Panc1 (cell line): ENCODE measurements around the gene HAPLN1. TPM values are rescaled to one million over a fixed set of nuclear protein-coding genes. Genes with fewer than 3 reads are reported as not detected.

ENCODE experiments used
- ATAC-seq: fragments of 200-7000 bp; cut with Tn5 transposase; 2 replicates; pipeline ENCODE4 v1.9.1; 2020; ENCODE audit warnings: mild to moderate bottlenecking, moderate library complexity
- BruUV-seq: library from RNA; stranded (reverse); fragments of 400-500 nt; replicated peaks from 2 replicates; lab custom pipeline; 2021; lab: Mats Ljungman, UMichigan
- CTCF ChIA-PET: fragments of 300-600 bp; sonication (Branson Sonifier 250); formaldehyde crosslinking; loops from one replicate; lab custom pipeline; 2022; ENCODE audit warnings: antibody characterized with exemption; lab: Charles Lee
- POLR2A ChIA-PET: fragments of 300-600 bp; sonication (Branson Sonifier 250); formaldehyde crosslinking; loops from one replicate; lab custom pipeline; 2022; ENCODE audit warnings: antibody characterized with exemption; lab: Charles Lee
- DNase-seq: peaks from one replicate; pipeline ENCODE4 v3.0.0-alpha.2; 2010; ENCODE audit warnings: low read depth, low spot score
- H3K27ac ChIP-seq: 2 replicates; pipeline ENCODE4 v1.5.1; 2011; ENCODE audit warnings: mild to moderate bottlenecking, low read length, inconsistent platforms
- H3K27me3 ChIP-seq: fragments of 200-500 bp; sonication (Bioruptor generic); 2 replicates; pipeline ENCODE4 v1.6.0; 2014; ENCODE audit warnings: low read length, inconsistent platforms; ENCODE audit not compliant: control insufficient read depth, insufficient read depth
- H3K36me3 ChIP-seq: fragments of 200-500 bp; sonication (Bioruptor generic); 2 replicates; pipeline ENCODE4 v1.5.1; 2014; ENCODE audit warnings: inconsistent platforms, mild to moderate bottlenecking, low read length, moderate library complexity; ENCODE audit not compliant: control insufficient read depth, insufficient read depth
- H3K4me1 ChIP-seq: 2 replicates; pipeline ENCODE4 v1.5.1; 2011; ENCODE audit warnings: inconsistent platforms, mild to moderate bottlenecking, low read length, moderate library complexity; ENCODE audit not compliant: control insufficient read depth, insufficient read depth
- H3K4me3 ChIP-seq, 2 experiments: 2 replicates each; pipeline ENCODE4 v1.5.1; 2011 to 2012; ENCODE audit warnings: low read depth in 2 of 2, low read length in 2 of 2, mild to moderate bottlenecking in 2 of 2, inconsistent platforms in 1 of 2, moderate library complexity in 1 of 2
- H3K9me3 ChIP-seq: fragments of 200-500 bp; sonication (Bioruptor generic); 2 replicates; pipeline ENCODE4 v1.5.1; 2014; ENCODE audit warnings: low read depth, mild to moderate bottlenecking, inconsistent platforms, low read length, moderate library complexity; ENCODE audit not compliant: control insufficient read depth, insufficient read depth
- POLR2AphosphoS5 ChIP-seq: IDR thresholded peaks from 2 replicates; pipeline ENCODE4 v1.6.1; 2012; ENCODE audit warnings: mild to moderate bottlenecking, low read depth, low read length, moderate library complexity
- REST ChIP-seq, 2 experiments: IDR thresholded peaks; 2 replicates each; pipeline ENCODE4 v1.6.1; 2011 to 2012; ENCODE audit warnings: low read depth in 2 of 2, control low read depth in 1 of 2, low read length in 1 of 2, mild to moderate bottlenecking in 1 of 2, moderate library complexity in 1 of 2; ENCODE audit not compliant: insufficient read depth in 1 of 2
- SIN3A ChIP-seq: IDR thresholded peaks from 2 replicates; pipeline ENCODE4 v1.6.1; 2012; ENCODE audit warnings: low read depth, mild to moderate bottlenecking, low read length, moderate library complexity, borderline replicate concordance; ENCODE audit not compliant: insufficient read depth
- TCF7L2 ChIP-seq: IDR thresholded peaks from 2 replicates; pipeline ENCODE4 v1.6.1; 2011; ENCODE audit warnings: mild to moderate bottlenecking, low read depth, low read length, inconsistent platforms
- in situ Hi-C: cut with HindIII; loops from 2 replicates; pipeline ENCODE4 v1.10.0; 2016; ENCODE audit warnings: low sequenced_read_pairs, low pct_unique_long_range_greater_than_20kb
- intact Hi-C: fragments of 100-400 bp; cut with micrococcal nuclease; formaldehyde crosslinking; loops from one replicate; pipeline ENCODE4 v1.10.0; 2022; ENCODE audit not compliant: unreplicated experiment
- total RNA-seq: library from RNA; stranded (reverse); gene quantifications from one replicate; pipeline ENCODE4 v1.2.1, GENCODE V29; 2021; ENCODE audit not compliant: unreplicated experiment
- TF ChIP-seq, protein P1 (sequence below): fragments of 450-650 bp; IDR thresholded peaks from 2 replicates; pipeline ENCODE4 v1.5.1; 2017; ENCODE audit warnings: mild to moderate bottlenecking

HAPLN1 gene
- total RNA-seq, 1 experiment from 2014 or later: 0.13 TPM

DNA sequence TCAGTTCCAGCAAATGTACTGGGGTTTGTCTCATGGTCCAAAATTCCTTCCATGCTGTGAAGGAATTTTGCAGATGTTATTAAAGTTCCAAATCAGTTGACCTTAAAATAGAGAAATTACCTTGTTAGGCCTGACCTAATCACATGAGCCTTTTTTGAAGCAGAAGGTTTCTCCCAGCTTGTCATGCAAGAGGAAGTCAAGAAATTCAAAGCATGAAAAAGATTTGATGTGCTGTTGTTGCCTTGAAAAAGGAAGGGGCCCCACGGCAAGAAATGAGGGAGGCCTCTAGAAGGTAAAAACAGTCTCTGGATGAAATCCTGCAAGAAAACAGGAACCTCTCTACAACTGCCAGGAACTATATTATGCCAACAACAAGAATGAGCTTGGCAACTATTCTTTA, 24.2 kb upstream of the HAPLN1 start:
- ChIA-PET POLR2A (no interaction called here), CTCF (no interaction called here)
- H3K4me3 ChIP-seq: no peak overlapping the region
- no peaks in the 10 kb centered on the region for H3K4me1 ChIP-seq
- no peak for ATAC-seq
- no peak for DNase-seq
- no peak for TF ChIP-seq POLR2AphosphoS5
- TF ChIP-seq, protein P1, sequence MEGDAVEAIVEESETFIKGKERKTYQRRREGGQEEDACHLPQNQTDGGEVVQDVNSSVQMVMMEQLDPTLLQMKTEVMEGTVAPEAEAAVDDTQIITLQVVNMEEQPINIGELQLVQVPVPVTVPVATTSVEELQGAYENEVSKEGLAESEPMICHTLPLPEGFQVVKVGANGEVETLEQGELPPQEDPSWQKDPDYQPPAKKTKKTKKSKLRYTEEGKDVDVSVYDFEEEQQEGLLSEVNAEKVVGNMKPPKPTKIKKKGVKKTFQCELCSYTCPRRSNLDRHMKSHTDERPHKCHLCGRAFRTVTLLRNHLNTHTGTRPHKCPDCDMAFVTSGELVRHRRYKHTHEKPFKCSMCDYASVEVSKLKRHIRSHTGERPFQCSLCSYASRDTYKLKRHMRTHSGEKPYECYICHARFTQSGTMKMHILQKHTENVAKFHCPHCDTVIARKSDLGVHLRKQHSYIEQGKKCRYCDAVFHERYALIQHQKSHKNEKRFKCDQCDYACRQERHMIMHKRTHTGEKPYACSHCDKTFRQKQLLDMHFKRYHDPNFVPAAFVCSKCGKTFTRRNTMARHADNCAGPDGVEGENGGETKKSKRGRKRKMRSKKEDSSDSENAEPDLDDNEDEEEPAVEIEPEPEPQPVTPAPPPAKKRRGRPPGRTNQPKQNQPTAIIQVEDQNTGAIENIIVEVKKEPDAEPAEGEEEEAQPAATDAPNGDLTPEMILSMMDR: no peak
- no peak for TF ChIP-seq SIN3A
- in situ Hi-C loops: no loop called here
- H3K27ac ChIP-seq: no peak overlapping the region
- H3K36me3 ChIP-seq: no peaks in the 10 kb centered on the region
- intact Hi-C loops: no loop called here
- H3K9me3 ChIP-seq: no peaks in the 10 kb centered on the region
- H3K27me3 ChIP-seq: no peaks in the 10 kb centered on the region
- BruUV-seq: no TSS peak

DNA sequence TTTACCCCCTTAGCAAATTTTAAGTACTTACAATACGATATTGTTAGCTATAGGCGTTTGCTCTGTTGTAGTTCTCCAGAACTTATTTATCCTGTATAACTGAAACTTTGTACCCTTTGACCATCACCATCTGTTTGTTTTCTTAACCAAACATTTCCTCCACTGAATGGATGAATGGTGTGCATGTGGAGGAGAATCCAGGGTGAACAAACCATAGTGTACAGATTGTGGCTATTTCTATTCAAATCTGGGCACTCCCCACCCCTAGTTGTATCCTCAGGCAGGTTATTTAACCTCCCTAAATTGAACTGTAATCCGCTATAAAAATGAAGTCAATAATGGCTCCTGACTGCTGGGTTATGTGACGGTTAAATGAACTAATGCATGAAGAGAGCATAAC, 21.4 kb upstream of the HAPLN1 start:
- Histone ChIP-seq H3K27ac (no peak overlapping the region), H3K4me3 (no peak overlapping the region), H3K36me3 (no peaks in the 10 kb centered on the region), H3K4me1 (no peaks in the 10 kb centered on the region), H3K9me3 (no peaks in the 10 kb centered on the region), H3K27me3 (no peaks in the 10 kb centered on the region)
- intact Hi-C loops: no loop called here
- TF ChIP-seq, protein P1: no peak
- TF ChIP-seq SIN3A (no peak), REST (IDR thresholded peaks at IDR 0.05; ENCODE audit: insufficient read depth in 1 of 2, low read depth in 2 of 2, low read length in 1 of 2) (no peak), TCF7L2 (no peak), POLR2AphosphoS5 (no peak)
- ChIA-PET CTCF (no interaction called here), POLR2A (no interaction called here)
- no peak for ATAC-seq
- in situ Hi-C loops: no loop called here
- DNase-seq: no peak
- no TSS peak for BruUV-seq

- BruUV-seq: no TSS peak
- ChIA-PET CTCF (no interaction called here), POLR2A (no interaction called here)
Observed at GRCh38 chr5:83741571-83741970, 20.9 kb upstream of the HAPLN1 start.

More at GRCh38 chr5:83741571-83741970, 20.9 kb upstream of the HAPLN1 start:
- in situ Hi-C loops: no loop called here
- no peak overlapping the region for H3K27ac ChIP-seq
- intact Hi-C loops: no loop called here
- no peaks in the 10 kb centered on the region for H3K27me3 ChIP-seq
- H3K4me1 ChIP-seq: no peaks in the 10 kb centered on the region
- no peak overlapping the region for H3K4me3 ChIP-seq
- ATAC-seq (no peak), DNase-seq (no peak)
- H3K36me3 ChIP-seq: no peaks in the 10 kb centered on the region
- TF ChIP-seq REST (IDR thresholded peaks at IDR 0.05; ENCODE audit: insufficient read depth in 1 of 2, low read depth in 2 of 2, low read length in 1 of 2) (no peak), SIN3A (no peak), TCF7L2 (no peak), POLR2AphosphoS5 (no peak)
- TF ChIP-seq, protein P1: no peak
- H3K9me3 ChIP-seq: no peaks in the 10 kb centered on the region
